Natural killer cell (primary cell): Measurements from ENCODE around the gene ZC3H18. TPM values are rescaled to one million over a fixed set of nuclear protein-coding genes. Genes with fewer than 3 reads are reported as not detected.

Experiments used
- ATAC-seq, 3 donors: fragments of 150-1000 bp in 2 of 3; fragments of 200-7000 bp in 1 of 3; cut with Tn5 transposase; 1 replicate in 1 of 3; 2 replicates in 2 of 3; pipeline ENCODE4 v1.10.0; 2021; ENCODE audit warnings: mild to moderate bottlenecking in 2 of 3, moderate library complexity in 2 of 3
- DNase-seq, 2 donors: peaks; one replicate each; pipeline versions ENCODE4 v3.0.0 to v3.0.0-alpha.2; 2013 to 2021; ENCODE audit warnings: mixed read lengths in 1 of 2
- H3K27ac ChIP-seq: one replicate; pipeline ENCODE4 v1.5.1; 2013; ENCODE audit warnings: mild to moderate bottlenecking, low read length
- H3K27me3 ChIP-seq: one replicate; pipeline ENCODE4 v1.6.1; 2013; ENCODE audit warnings: low read length; ENCODE audit not compliant: control insufficient read depth, insufficient read depth
- H3K36me3 ChIP-seq: one replicate; pipeline ENCODE4 v1.6.1; 2013; ENCODE audit warnings: low read length; ENCODE audit not compliant: control insufficient read depth, insufficient read depth
- H3K4me1 ChIP-seq: one replicate; pipeline ENCODE4 v1.6.1; 2013; ENCODE audit warnings: low read length; ENCODE audit not compliant: control insufficient read depth, insufficient read depth
- H3K4me3 ChIP-seq: one replicate; pipeline ENCODE4 v1.5.1; 2013; ENCODE audit warnings: low read length
- H3K9me3 ChIP-seq: one replicate; pipeline ENCODE4 v1.6.1; 2013; ENCODE audit warnings: low read length; ENCODE audit not compliant: control insufficient read depth, insufficient read depth
- H3K27ac Mint-ChIP-seq, 2 donors: one replicate each; pipeline ENCODE4 v1.8.0; 2022; ENCODE audit warnings: mild to moderate bottlenecking in 2 of 2, mixed read lengths in 2 of 2, moderate library complexity in 1 of 2
- H3K27me3 Mint-ChIP-seq, 2 donors: one replicate each; pipeline ENCODE4 v1.8.0; 2022; ENCODE audit warnings: low read depth in 2 of 2, mixed read lengths in 2 of 2
- H3K36me3 Mint-ChIP-seq: one replicate; pipeline ENCODE4 v1.8.0; 2022; ENCODE audit warnings: mixed read lengths
- H3K4me1 Mint-ChIP-seq, 2 donors: one replicate each; pipeline ENCODE4 v1.8.0; 2022; ENCODE audit warnings: mixed read lengths in 2 of 2
- H3K4me3 Mint-ChIP-seq: one replicate; pipeline ENCODE4 v1.8.0; 2022; ENCODE audit warnings: mild to moderate bottlenecking, moderate library complexity, mixed read lengths
- H3K9me3 Mint-ChIP-seq, 2 donors: one replicate each; pipeline ENCODE4 v1.8.0; 2022; ENCODE audit warnings: mixed read lengths in 2 of 2
- CTCF ChIP-seq: fragments of 200-600 bp; IDR thresholded peaks from one replicate; pipeline ENCODE4 v1.8.0; 2022; ENCODE audit warnings: antibody characterized with exemption
- WGBS: methylation state at CpG from one replicate; pipeline ENCODE4 v1.1.7; 2013; ENCODE audit warnings: missing lambda C conversion rate; ENCODE audit not compliant: insufficient coverage; 5-methylcytosine and 5-hydroxymethylcytosine counted together
- intact Hi-C: fragments of 100-400 bp; cut with micrococcal nuclease; formaldehyde crosslinking; loops from one replicate; pipeline ENCODE4 v1.14.2; 2022
- total RNA-seq, 4 donors: library from RNA; stranded (reverse); fragments of 120-200 nt in 1 of 4; gene quantifications; one replicate each; pipeline versions ENCODE4 v1.2.3 to v1.2.4, GENCODE V29; 2013 to 2022

The ZC3H18 gene
- total RNA-seq, 3 donors from 2014 or later (not counting 1 experiment from before 2014, with no cell fraction given), result 125 to 130 (median 126) TPM

GRCh38 chr16:88649924-88650748 is 79.9 kb downstream of the ZC3H18 start:
- ATAC-seq, result peak; percentile 10 to 25 (median 18)
- peak overlapping the region; percentile 95 for H3K4me3 Mint-ChIP-seq
- Histone ChIP-seq H3K4me1 (peaks cover 92% of the 10 kb centered on the region), H3K27me3 (no peaks in the 10 kb centered on the region), H3K36me3 (peaks cover 36% of the 10 kb centered on the region), H3K9me3 (no peaks in the 10 kb centered on the region), H3K27ac (peak overlapping the region; percentile 99), H3K4me3 (peak overlapping the region; percentile 87)
- 9% methylated on average over 37 of the region's 37 CpGs for WGBS
- intact Hi-C loops, result loop anchor here (2.0 to 5.0 kb wide), 2 partner anchors 51 to 1263 kb away; no protein-coding TSS in a partner anchor
- peak; percentile 61 to 65 for DNase-seq
- peak overlapping the region; percentile 96 to 99 for H3K27ac Mint-ChIP-seq
- no peaks in the 10 kb centered on the region for H3K36me3 Mint-ChIP-seq
- TF ChIP-seq CTCF, result no peak
- no peaks in the 10 kb centered on the region for H3K27me3 Mint-ChIP-seq
- H3K4me1 Mint-ChIP-seq, result peaks cover 46 to 74% of the 10 kb centered on the region in 2 donors
- no peaks in the 10 kb centered on the region for H3K9me3 Mint-ChIP-seq

- under 1% methylated on average over 41 of the region's 41 CpGs for WGBS
- H3K4me1 ChIP-seq, result peaks cover 92% of the 10 kb centered on the region
- peaks cover 42 to 69% of the 10 kb centered on the region in 2 donors for H3K4me1 Mint-ChIP-seq
- H3K9me3 Mint-ChIP-seq, result no peaks in the 10 kb centered on the region
- H3K4me3 Mint-ChIP-seq, result peak within 1 kb of the TSS; percentile 95
- no peaks in the 10 kb centered on the region for H3K36me3 Mint-ChIP-seq
- no peaks in the 10 kb centered on the region for H3K9me3 ChIP-seq
- no peaks in the 10 kb centered on the region for H3K27me3 Mint-ChIP-seq
- peak within 1 kb of the TSS; percentile 87 for H3K4me3 ChIP-seq
- peaks cover 35% of the 10 kb centered on the region for H3K36me3 ChIP-seq
- H3K27ac Mint-ChIP-seq, result peak within 1 kb of the TSS; percentile 96 to 99
- H3K27ac ChIP-seq, result peak within 1 kb of the TSS; percentile 99
- intact Hi-C loops, result loop anchor here (1.0 to 5.0 kb wide), 4 partner anchors 14 to 1264 kb away; no protein-coding TSS in a partner anchor
- no peaks in the 10 kb centered on the region for H3K27me3 ChIP-seq
- no peak for TF ChIP-seq CTCF
- DNase-seq (peak; percentile 87 to 88), ATAC-seq (peak; percentile 60 to 88 (median 71))
These were observed 80.6 kb downstream of the ZC3H18 start, which contains the start of gene CYBA for GRCh38 chr16:88650749-88651275. CYBA (minus strand) TSS chr16:88651053; CDS start chr16:88651013, 40 bp downstream.

GRCh38 chr16:88651276-88651988 is 81.2 kb downstream of the ZC3H18 start:
- Mint-ChIP-seq H3K4me3 (peak overlapping the region; percentile 95), H3K27me3 (no peaks in the 10 kb centered on the region), H3K36me3 (no peaks in the 10 kb centered on the region), H3K9me3 (no peaks in the 10 kb centered on the region), H3K27ac (peak overlapping the region; percentile 96 to 99), H3K4me1 (peaks cover 42 to 67% of the 10 kb centered on the region in 2 donors)
- Histone ChIP-seq H3K4me1 (peaks cover 93% of the 10 kb centered on the region), H3K27ac (peak overlapping the region; percentile 99), H3K9me3 (no peaks in the 10 kb centered on the region), H3K36me3 (peaks cover 37% of the 10 kb centered on the region), H3K27me3 (no peaks in the 10 kb centered on the region), H3K4me3 (peak overlapping the region; percentile 87)
- no peak for TF ChIP-seq CTCF
- WGBS, result 16% methylated on average over 24 of the region's 24 CpGs
- intact Hi-C loops, result loop anchor here (1.0 to 5.0 kb wide), 4 partner anchors 14 to 1264 kb away; no protein-coding TSS in a partner anchor
- ATAC-seq, result peak; percentile 68 to 87 (median 70)
- peak; percentile 83 to 89 for DNase-seq
